HG02588 (cell line): ENCODE results near the gene FEV.
"Not testable (repeated sequence)": the region's sequence is repeated elsewhere in the genome, so short reads cannot be mapped to it uniquely, and the experiment has no call there.

Experiments used
- ATAC-seq: cut with Tn5 transposase; IDR thresholded peaks from one replicate; pipeline ENCODE4 v1.9.1; 2021; ENCODE audit warnings: mild to moderate bottlenecking, moderate library complexity; ENCODE audit not compliant: unreplicated experiment

Gene FEV

DNA sequence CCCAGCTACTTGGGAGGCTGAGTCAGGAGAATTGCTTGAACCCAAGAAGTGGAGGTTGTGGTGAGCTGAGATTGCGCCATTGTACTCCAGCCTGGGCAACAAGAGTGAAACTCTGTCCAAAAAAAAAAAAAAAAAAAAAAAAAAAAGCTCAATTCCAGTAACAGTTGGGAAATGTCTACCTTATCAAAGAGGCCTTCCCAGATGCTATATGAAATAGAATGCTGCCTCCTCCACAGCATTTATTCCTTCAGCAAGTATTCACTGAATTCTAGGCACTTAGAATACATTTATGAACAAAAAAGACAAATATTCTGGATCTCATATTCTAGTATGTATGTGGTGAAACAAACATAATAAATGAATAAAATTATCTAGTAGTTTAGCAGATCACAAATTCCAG lies 38.4 kb downstream of the FEV start:
- ATAC-seq: no peak

- ATAC-seq: no peak
These were observed 40.1 kb downstream of the FEV start for GRCh38 chr2:218944759-218945404.

- not testable (repeated sequence) for ATAC-seq
These were observed 53.2 kb downstream of the FEV start for GRCh38 chr2:218931751-218932150.
